ENCODE data around the gene AQP12A.
"Not testable (repeated sequence)": the region's sequence is repeated elsewhere in the genome, so short reads cannot be mapped to it uniquely, and the experiment has no call there.

The AQP12A gene

GRCh38 chr2:240691631-240692420 is at the start of gene AQP12A:
TSS of gene AQP12A (plus strand) at chr2:240691866. CDS start at chr2:240691914, 48 bp downstream.
- DNase-seq (ENCODE audit: low read depth): not testable (repeated sequence)

- DNase-seq (ENCODE audit: low read depth): no peak
Measured at GRCh38 chr2:240642061-240642805, 49.4 kb upstream of the AQP12A start.

GRCh38 chr2:240642806-240643092 is 48.9 kb upstream of the AQP12A start:
- DNase-seq (ENCODE audit: low read depth): no peak

GRCh38 chr2:240643093-240643810 is 48.4 kb upstream of the AQP12A start:
- DNase-seq (ENCODE audit: low read depth): no peak

- DNase-seq (ENCODE audit: low read depth): no peak
Measured at GRCh38 chr2:240643811-240644150, 47.9 kb upstream of the AQP12A start.

- DNase-seq (ENCODE audit: low read depth): no peak
Measured at GRCh38 chr2:240644171-240644651, 47.5 kb upstream of the AQP12A start.

GRCh38 chr2:240644859-240645301 is 46.8 kb upstream of the AQP12A start:
- no peak for DNase-seq (ENCODE audit: low read depth)

GRCh38 chr2:240645346-240645745 is 46.3 kb upstream of the AQP12A start:
- no peak for DNase-seq (ENCODE audit: low read depth)

GRCh38 chr2:240645801-240646175 is 45.9 kb upstream of the AQP12A start:
- DNase-seq (ENCODE audit: low read depth): no peak

GRCh38 chr2:240646176-240646899 is 45.3 kb upstream of the AQP12A start:
- no peak for DNase-seq (ENCODE audit: low read depth)

- no peak for DNase-seq (ENCODE audit: low read depth)
Measured at GRCh38 chr2:240646900-240647502, 44.7 kb upstream of the AQP12A start.

- no peak for DNase-seq (ENCODE audit: low read depth)
Measured at GRCh38 chr2:240647503-240648154, 44.0 kb upstream of the AQP12A start.

GRCh38 chr2:240648155-240648649 is 43.5 kb upstream of the AQP12A start:
- no peak for DNase-seq (ENCODE audit: low read depth)

GRCh38 chr2:240648650-240649275 is 42.9 kb upstream of the AQP12A start:
- no peak for DNase-seq (ENCODE audit: low read depth)

- no peak for DNase-seq (ENCODE audit: low read depth)
Measured at GRCh38 chr2:240649331-240649730, 42.3 kb upstream of the AQP12A start.

- DNase-seq (ENCODE audit: low read depth): no peak
Measured at GRCh38 chr2:240650254-240650965, 41.3 kb upstream of the AQP12A start.

- DNase-seq (ENCODE audit: low read depth): no peak
Measured at GRCh38 chr2:240651185-240651584, 40.5 kb upstream of the AQP12A start.

GRCh38 chr2:240655931-240656886 is 35.5 kb upstream of the AQP12A start:
- no peak for DNase-seq (ENCODE audit: low read depth)

- not testable (repeated sequence) for DNase-seq (ENCODE audit: low read depth)
Measured at GRCh38 chr2:240659883-240660282, 31.8 kb upstream of the AQP12A start.

Measured in stimulated activated CD8-positive, alpha-beta memory T cell treated with anti-CD3 and anti-CD28 coated beads, Interleukin-12 subunit alpha, Interleukin-12 subunit beta, amount 100 ng/mL, for 4 hours (primary cell).